B cell (primary cell): ENCODE results near the gene ACAD8. TPM values are rescaled to one million over a fixed set of nuclear protein-coding genes. Genes with fewer than 3 reads are reported as not detected.

Experiments used
- ATAC-seq: fragments of 200-7000 bp; cut with Tn5 transposase; one replicate; pipeline ENCODE4 v1.10.0; 2021; ENCODE audit warnings: low read depth, mild to moderate bottlenecking, moderate number of reproducible peaks, moderate library complexity
- CTCF ChIA-PET: fragments of 350-600 bp; sonication (Branson Sonifier 250); formaldehyde crosslinking; loops from one replicate; lab custom pipeline; 2021; ENCODE audit warnings: antibody characterized with exemption, inconsistent platforms; lab: Charles Lee
- POLR2A ChIA-PET: fragments of 350-600 bp; sonication (Branson Sonifier 250); formaldehyde crosslinking; loops from one replicate; lab custom pipeline; 2021; ENCODE audit warnings: antibody characterized with exemption; lab: Charles Lee
- DNase-seq: peaks from one replicate; pipeline ENCODE4 v3.0.0; 2013
- H2AFZ ChIP-seq: 2 replicates; pipeline ENCODE4 v1.6.1; 2012; ENCODE audit warnings: mild to moderate bottlenecking, low read depth, low read length; ENCODE audit not compliant: insufficient read depth, poor library complexity, severe bottlenecking
- H3K27ac ChIP-seq, 2 donors: 1 replicate in 1 of 2; 2 replicates in 1 of 2; pipeline ENCODE4 v1.5.1; 2012 to 2013; ENCODE audit warnings: low read length in 2 of 2, mild to moderate bottlenecking in 2 of 2, moderate library complexity in 1 of 2
- H3K27me3 ChIP-seq, 4 experiments: fragments of 200-600 bp in 1 of 4; sonication (generic) in 1 of 4; replicated peaks in 1 of 4; 1 replicate in 2 of 4; 2 replicates in 2 of 4; pipeline versions ENCODE4 v1.6.1 to v1.7.0; 2013 to 2016; ENCODE audit warnings: low read length in 3 of 4, mild to moderate bottlenecking in 2 of 4, mixed read lengths in 1 of 4, moderate library complexity in 1 of 4; ENCODE audit not compliant: insufficient read depth in 4 of 4, control insufficient read depth in 3 of 4; ENCODE audit errors: control extremely low read depth in 1 of 4
- H3K36me3 ChIP-seq, 2 experiments: replicated peaks in 1 of 2; 1 replicate in 1 of 2; 2 replicates in 1 of 2; pipeline versions ENCODE4 v1.6.1 to v1.7.1; 2013; ENCODE audit warnings: low read length in 1 of 2; ENCODE audit not compliant: insufficient read depth in 2 of 2, control insufficient read depth in 1 of 2; ENCODE audit errors: control extremely low read depth in 1 of 2, extremely low read depth in 1 of 2
- H3K4me1 ChIP-seq, 2 donors: fragments of 200-600 bp in 1 of 2; sonication (generic) in 1 of 2; 1 replicate in 1 of 2; 2 replicates in 1 of 2; pipeline versions ENCODE4 v1.5.1 to v1.6.1; 2013 to 2017; ENCODE audit warnings: low read length in 2 of 2; ENCODE audit not compliant: control insufficient read depth in 2 of 2, insufficient read depth in 2 of 2
- H3K4me2 ChIP-seq: replicated peaks from 2 replicates; pipeline ENCODE3; 2012; ENCODE audit warnings: mild to moderate bottlenecking, low read depth, low read length; ENCODE audit not compliant: poor library complexity, severe bottlenecking
- H3K4me3 ChIP-seq, 5 experiments: fragments of 200-600 bp in 1 of 5; sonication (generic) in 1 of 5; 1 replicate in 3 of 5; 2 replicates in 2 of 5; pipeline versions ENCODE4 v1.5.1 to v1.7.0; 2011 to 2016; ENCODE audit warnings: low read length in 4 of 5, mild to moderate bottlenecking in 4 of 5, low read depth in 2 of 5, control low read depth in 1 of 5, moderate library complexity in 1 of 5; ENCODE audit not compliant: insufficient read depth in 1 of 5; ENCODE audit errors: control extremely low read depth in 1 of 5, extremely low read depth in 1 of 5
- H3K79me2 ChIP-seq: fragments of 200-600 bp; sonication (generic); one replicate; pipeline ENCODE4 v1.6.0; 2016; ENCODE audit warnings: low read length; ENCODE audit not compliant: control insufficient read depth, insufficient read depth
- H3K9ac ChIP-seq: fragments of 200-600 bp; sonication (generic); 2 replicates; pipeline ENCODE4 v1.6.1; 2017; ENCODE audit warnings: mild to moderate bottlenecking, low read length, moderate library complexity
- H3K9me3 ChIP-seq, 3 donors: one replicate each; pipeline versions ENCODE4 v1.6.1 to v1.7.1; 2013; ENCODE audit warnings: low read length in 2 of 3; ENCODE audit not compliant: control insufficient read depth in 2 of 3, insufficient read depth in 1 of 3; ENCODE audit errors: control extremely low read depth in 1 of 3
- H4K20me1 ChIP-seq: 2 replicates; pipeline ENCODE4 v1.6.0; 2012; ENCODE audit warnings: mild to moderate bottlenecking, low read length; ENCODE audit not compliant: insufficient read depth, control insufficient read depth, poor library complexity, severe bottlenecking
- H3K27ac Mint-ChIP-seq: one replicate; pipeline ENCODE4 v1.8.0; 2021; ENCODE audit warnings: mixed read lengths
- H3K27me3 Mint-ChIP-seq: one replicate; pipeline ENCODE4 v1.8.0; 2021; ENCODE audit warnings: mixed read lengths
- H3K4me1 Mint-ChIP-seq: one replicate; pipeline ENCODE4 v1.8.0; 2021; ENCODE audit warnings: mixed read lengths
- H3K4me3 Mint-ChIP-seq: one replicate; pipeline ENCODE4 v1.8.0; 2021; ENCODE audit warnings: mixed read lengths
- H3K9me3 Mint-ChIP-seq: one replicate; pipeline ENCODE4 v1.8.0; 2022; ENCODE audit warnings: mixed read lengths; ENCODE audit not compliant: insufficient read depth
- EZH2 ChIP-seq: IDR thresholded peaks from 2 replicates; pipeline ENCODE4 v1.6.1; 2012; ENCODE audit warnings: borderline replicate concordance, low read depth, mild to moderate bottlenecking, moderate library complexity, low read length; ENCODE audit not compliant: insufficient read depth, poor library complexity, severe bottlenecking
- WGBS: methylation state at CpG from one replicate; pipeline ENCODE4 v1.1.5; 2013; ENCODE audit warnings: missing lambda C conversion rate; ENCODE audit not compliant: insufficient coverage; 5-methylcytosine and 5-hydroxymethylcytosine counted together
- intact Hi-C: fragments of 100-400 bp; cut with micrococcal nuclease; formaldehyde crosslinking; loops from one replicate; pipeline ENCODE4 v1.10.0; 2022
- polyA plus RNA-seq: library from polyadenylated mRNA; depleted of rRNA; stranded (reverse); fragments of >200 nt; gene quantifications from 2 replicates; pipeline ENCODE4 v1.2.3, GENCODE V29; 2012
- total RNA-seq, 2 donors: library from RNA; stranded (reverse); fragments of 120-200 nt in 1 of 2; gene quantifications; 1 replicate in 1 of 2; 2 replicates in 1 of 2; pipeline versions ENCODE4 v1.2.3 to v1.2.4, GENCODE V29; 2013 to 2022
- TF ChIP-seq, protein P1 (sequence below): fragments of 200-600 bp; IDR thresholded peaks from one replicate; pipeline ENCODE4 v1.8.0; 2022; ENCODE audit warnings: antibody characterized with exemption, mild to moderate bottlenecking

The ACAD8 gene
- total and polyA plus RNA-seq, 2 donors (not counting 1 experiment from before 2014, with no cell fraction given): 26.5 to 33.6 TPM

DNA sequence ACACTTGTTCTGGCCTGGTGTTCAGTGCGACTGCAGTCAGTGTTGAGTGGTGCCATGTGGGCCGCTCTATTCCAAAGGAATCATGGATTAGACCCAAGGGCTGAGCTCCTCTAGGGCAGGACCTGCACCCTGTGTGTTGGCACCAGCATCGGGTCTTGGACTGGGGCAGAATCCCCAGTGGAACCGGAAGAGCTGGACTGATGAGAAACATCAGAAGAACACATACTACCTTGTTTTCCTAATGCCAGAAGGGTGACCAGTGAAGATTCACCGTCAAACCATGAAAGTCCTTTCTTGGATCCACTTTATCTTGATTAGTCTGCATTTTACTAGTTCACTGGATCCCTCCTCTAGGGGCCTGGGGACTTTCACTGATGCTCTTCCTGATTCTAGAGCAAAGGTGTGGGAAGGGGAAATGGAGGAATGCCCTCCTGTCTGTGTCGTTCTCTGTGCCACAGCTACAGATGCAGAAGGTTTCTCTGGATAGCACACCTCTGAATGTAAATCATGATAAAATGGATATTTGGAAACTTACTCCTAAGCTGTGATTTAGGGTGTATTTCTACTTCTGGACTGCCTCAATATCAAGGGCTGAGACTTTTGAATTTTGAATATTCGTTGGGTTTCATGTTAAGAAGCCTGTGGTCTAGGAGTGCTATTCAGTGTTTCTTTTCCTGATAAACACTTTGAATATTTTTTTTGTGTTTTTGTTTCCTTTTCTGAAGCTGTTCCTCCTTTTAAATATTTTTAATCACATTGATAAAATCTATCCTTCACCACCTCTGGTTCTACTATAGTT lies 11.8 kb downstream of the ACAD8 start:
- no peaks in the 10 kb centered on the region for H4K20me1 ChIP-seq
- POLR2A ChIA-PET: no interaction called here
- H3K36me3 ChIP-seq: peaks cover 0 to 34% of the 10 kb centered on the region in 2 experiments
- no peak overlapping the region for H3K9ac ChIP-seq
- peaks cover 0 to 3% (median 0%) of the 10 kb centered on the region in 4 experiments for H3K27me3 ChIP-seq
- no peak for TF ChIP-seq EZH2
- TF ChIP-seq, protein P1, sequence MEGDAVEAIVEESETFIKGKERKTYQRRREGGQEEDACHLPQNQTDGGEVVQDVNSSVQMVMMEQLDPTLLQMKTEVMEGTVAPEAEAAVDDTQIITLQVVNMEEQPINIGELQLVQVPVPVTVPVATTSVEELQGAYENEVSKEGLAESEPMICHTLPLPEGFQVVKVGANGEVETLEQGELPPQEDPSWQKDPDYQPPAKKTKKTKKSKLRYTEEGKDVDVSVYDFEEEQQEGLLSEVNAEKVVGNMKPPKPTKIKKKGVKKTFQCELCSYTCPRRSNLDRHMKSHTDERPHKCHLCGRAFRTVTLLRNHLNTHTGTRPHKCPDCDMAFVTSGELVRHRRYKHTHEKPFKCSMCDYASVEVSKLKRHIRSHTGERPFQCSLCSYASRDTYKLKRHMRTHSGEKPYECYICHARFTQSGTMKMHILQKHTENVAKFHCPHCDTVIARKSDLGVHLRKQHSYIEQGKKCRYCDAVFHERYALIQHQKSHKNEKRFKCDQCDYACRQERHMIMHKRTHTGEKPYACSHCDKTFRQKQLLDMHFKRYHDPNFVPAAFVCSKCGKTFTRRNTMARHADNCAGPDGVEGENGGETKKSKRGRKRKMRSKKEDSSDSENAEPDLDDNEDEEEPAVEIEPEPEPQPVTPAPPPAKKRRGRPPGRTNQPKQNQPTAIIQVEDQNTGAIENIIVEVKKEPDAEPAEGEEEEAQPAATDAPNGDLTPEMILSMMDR: no peak
- H3K4me3 ChIP-seq: no peak overlapping the region
- 98% methylated on average over 5 of the region's 7 CpGs for WGBS
- CTCF ChIA-PET: no interaction called here
- ATAC-seq (no peak), DNase-seq (no peak)
- H3K27ac ChIP-seq: no peak overlapping the region
- no peak overlapping the region for H3K4me2 ChIP-seq
- H3K4me1 ChIP-seq: no peaks in the 10 kb centered on the region
- Mint-ChIP-seq H3K27me3 (peaks cover 10% of the 10 kb centered on the region), H3K4me3 (no peak overlapping the region), H3K4me1 (no peaks in the 10 kb centered on the region), H3K27ac (no peak overlapping the region), H3K9me3 (no peaks in the 10 kb centered on the region)
- H3K79me2 ChIP-seq: no peaks in the 10 kb centered on the region
- intact Hi-C loops: no loop called here
- H2AFZ ChIP-seq: no peak overlapping the region
- no peaks in the 10 kb centered on the region for H3K9me3 ChIP-seq

DNA sequence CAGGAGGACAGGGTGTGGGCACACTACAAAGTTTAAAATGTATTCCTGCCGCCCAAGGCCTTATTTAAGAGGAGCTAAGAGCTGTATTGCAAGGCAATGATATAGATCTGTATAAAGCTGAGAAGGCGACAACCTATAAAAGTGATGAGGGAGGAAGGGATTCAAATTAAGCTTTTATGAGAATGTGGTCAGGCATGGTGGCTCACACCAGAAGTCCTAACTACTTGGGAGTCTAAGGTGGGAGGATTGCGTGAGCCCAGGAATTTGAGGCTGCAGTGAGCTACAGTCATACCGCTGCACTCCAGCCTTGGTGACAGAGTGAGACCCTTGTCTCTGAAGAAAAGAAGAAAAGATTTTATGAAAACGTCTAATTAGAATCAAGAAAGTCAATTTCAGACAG lies 13.1 kb downstream of the ACAD8 start:
- intact Hi-C loops: no loop called here
- Histone ChIP-seq H3K4me2 (no peak overlapping the region), H3K36me3 (peaks cover 0 to 24% of the 10 kb centered on the region in 2 experiments), H3K9ac (no peak overlapping the region), H3K4me3 (no peak overlapping the region), H3K27me3 (peaks cover 0 to 7% (median 2%) of the 10 kb centered on the region in 4 experiments), H3K9me3 (no peaks in the 10 kb centered on the region), H4K20me1 (no peaks in the 10 kb centered on the region), H3K4me1 (no peaks in the 10 kb centered on the region), H2AFZ (no peak overlapping the region), H3K79me2 (no peaks in the 10 kb centered on the region), H3K27ac (no peak overlapping the region)
- Mint-ChIP-seq H3K27me3 (peaks cover 23% of the 10 kb centered on the region), H3K4me3 (no peak overlapping the region), H3K9me3 (no peaks in the 10 kb centered on the region), H3K27ac (no peak overlapping the region), H3K4me1 (no peaks in the 10 kb centered on the region)
- CTCF ChIA-PET: interaction anchor here (0.5 to 1.3 kb wide), 2 partner anchors 13 to 22 kb away, joined by 4 to 5 read pairs; no protein-coding TSS in a partner anchor
- TF ChIP-seq, protein P1: no peak
- no peak for TF ChIP-seq EZH2
- ATAC-seq (no peak), DNase-seq (no peak)
- WGBS: 83% methylated on average over 5 of the region's 5 CpGs
- POLR2A ChIA-PET: no interaction called here
